Measurements from ENCODE around the gene GATD1. TPM values are rescaled to one million over a fixed set of nuclear protein-coding genes. Genes with fewer than 3 reads are reported as not detected.

Gene GATD1
- total and polyA plus RNA-seq, 9 of the 15 experiments (the other 6 are each of a cell fraction or from before 2014, with no cell fraction given): 2.8 to 144 (median 36.9) TPM

GRCh38 chr11:826227-826621 is 48.9 kb upstream of the GATD1 start:
- Histone ChIP-seq H3K4me3 (peak overlapping the region; percentile 52; the same call in 1 of the 2 replicates), H3K9ac (ENCODE audit: insufficient read depth in 1 of 2, low read depth in 2 of 2, low read length in 2 of 2) (peak overlapping the region; percentile 75 to 81), H3K9me3 (replicated peaks; ENCODE audit: control insufficient read depth, insufficient read depth, low read depth, low read length) (no peaks in the 10 kb centered on the region), H3K4me2 (ENCODE audit: insufficient read depth, low read length) (peak overlapping the region; percentile 80; the same call in 1 of the 2 replicates), H3K4me1 (replicated peaks in 1 of 2; ENCODE audit: control insufficient read depth in 2 of 2, insufficient read depth in 2 of 2, low read length in 2 of 2) (peaks cover 22 to 93% of the 10 kb centered on the region in 2 experiments), H2AFZ (ENCODE audit: low read depth, low read length) (no peak overlapping the region), H3K27me3 (ENCODE audit: control insufficient read depth in 2 of 2, insufficient read depth in 2 of 2, low read length in 2 of 2) (no peaks in the 10 kb centered on the region), H3K79me2 (ENCODE audit: control insufficient read depth, insufficient read depth, low read length) (peaks cover 10% of the 10 kb centered on the region; the same call in 2 of the 3 replicates), H3K9me1 (ENCODE audit: control insufficient read depth, insufficient read depth, low read length) (peaks cover 4% of the 10 kb centered on the region), H3K27ac (ENCODE audit: extremely low read depth, low read depth, low read length) (peak overlapping the region; percentile 85; the same call in 2 of the 3 replicates), H3K36me3 (ENCODE audit: control insufficient read depth, insufficient read depth, low read length) (peaks cover 41% of the 10 kb centered on the region; the same call in 1 of the 3 replicates), H4K20me1 (replicated peaks; ENCODE audit: control insufficient read depth, insufficient read depth, low read length) (0 out of 2 replicates have a peak, but pooled peaks cover 2% of the 10 kb centered on the region)
- WGBS (ENCODE audit: insufficient coverage, low coverage, missing lambda C conversion rate): 62% methylated on average over 7 of the region's 9 CpGs
- ATAC-seq (peak; percentile 0; the same call in 1 of the 3 replicates), FAIRE-seq (no peak), DNase-seq (ENCODE audit: extremely low read depth in 1 of 4, low spot score in 3 of 4) (no peak)
- intact Hi-C loops (cut with micrococcal nuclease) (no loop called here), in situ Hi-C loops (cut with MboI) (no loop called here)
- ChIA-PET CTCF (ENCODE audit: low intra/inter-chr PET ratio) (no interaction called here), POLR2A (interaction anchor here (0.6 to 1.9 kb wide), 5 partner anchors 10 to 33 kb away, joined by 3 to 6 read pairs (median 3); no protein-coding TSS in a partner anchor)
- TF ChIP-seq RBFOX2 (IDR thresholded peaks at IDR 0.05; ENCODE audit: low read depth, low read length): no peak
- TF ChIP-seq, protein P1, sequence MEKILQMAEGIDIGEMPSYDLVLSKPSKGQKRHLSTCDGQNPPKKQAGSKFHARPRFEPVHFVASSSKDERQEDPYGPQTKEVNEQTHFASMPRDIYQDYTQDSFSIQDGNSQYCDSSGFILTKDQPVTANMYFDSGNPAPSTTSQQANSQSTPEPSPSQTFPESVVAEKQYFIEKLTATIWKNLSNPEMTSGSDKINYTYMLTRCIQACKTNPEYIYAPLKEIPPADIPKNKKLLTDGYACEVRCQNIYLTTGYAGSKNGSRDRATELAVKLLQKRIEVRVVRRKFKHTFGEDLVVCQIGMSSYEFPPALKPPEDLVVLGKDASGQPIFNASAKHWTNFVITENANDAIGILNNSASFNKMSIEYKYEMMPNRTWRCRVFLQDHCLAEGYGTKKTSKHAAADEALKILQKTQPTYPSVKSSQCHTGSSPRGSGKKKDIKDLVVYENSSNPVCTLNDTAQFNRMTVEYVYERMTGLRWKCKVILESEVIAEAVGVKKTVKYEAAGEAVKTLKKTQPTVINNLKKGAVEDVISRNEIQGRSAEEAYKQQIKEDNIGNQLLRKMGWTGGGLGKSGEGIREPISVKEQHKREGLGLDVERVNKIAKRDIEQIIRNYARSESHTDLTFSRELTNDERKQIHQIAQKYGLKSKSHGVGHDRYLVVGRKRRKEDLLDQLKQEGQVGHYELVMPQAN (IDR thresholded peaks at IDR 0.05; ENCODE audit: borderline replicate concordance): no peak
- TF ChIP-seq TCF7L2 (IDR thresholded peaks at IDR 0.05; ENCODE audit: low read depth, low read length): no peak
- TF ChIP-seq, protein P2, sequence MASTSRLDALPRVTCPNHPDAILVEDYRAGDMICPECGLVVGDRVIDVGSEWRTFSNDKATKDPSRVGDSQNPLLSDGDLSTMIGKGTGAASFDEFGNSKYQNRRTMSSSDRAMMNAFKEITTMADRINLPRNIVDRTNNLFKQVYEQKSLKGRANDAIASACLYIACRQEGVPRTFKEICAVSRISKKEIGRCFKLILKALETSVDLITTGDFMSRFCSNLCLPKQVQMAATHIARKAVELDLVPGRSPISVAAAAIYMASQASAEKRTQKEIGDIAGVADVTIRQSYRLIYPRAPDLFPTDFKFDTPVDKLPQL (IDR thresholded peaks at IDR 0.05; ENCODE audit: extremely low read depth, insufficient read length): no peak
- TSS peak; percentile 53 for BruUV-seq (replicated peaks)

Measured in K562 (cell line).